Loucy (cell line): ENCODE data around the gene SLC22A14.

Source experiments
- H2AFZ ChIP-seq: fragments of 200-600 bp; sonication (generic); 2 replicates; pipeline ENCODE4 v1.6.0; 2016; ENCODE audit warnings: antibody characterized with exemption, mild to moderate bottlenecking, low read length, moderate library complexity
- H3F3A ChIP-seq: fragments of 200-600 bp; 2 replicates; pipeline ENCODE4 v1.6.0; 2016; ENCODE audit warnings: antibody characterized with exemption, low read depth, mild to moderate bottlenecking
- H3K27me3 ChIP-seq: fragments of 200-600 bp; sonication (generic); 2 replicates; pipeline ENCODE4 v1.6.1; 2014; ENCODE audit warnings: low read length, mild to moderate bottlenecking; ENCODE audit not compliant: insufficient read depth, poor library complexity, severe bottlenecking
- H3K36me3 ChIP-seq: fragments of 200-600 bp; sonication (generic); 2 replicates; pipeline ENCODE4 v1.6.1; 2016; ENCODE audit warnings: low read length; ENCODE audit not compliant: insufficient read depth
- H3K4me1 ChIP-seq: fragments of 200-600 bp; sonication (generic); 2 replicates; pipeline ENCODE4 v1.5.1; 2014; ENCODE audit warnings: low read length, mild to moderate bottlenecking; ENCODE audit not compliant: insufficient read depth, poor library complexity, severe bottlenecking
- H3K4me2 ChIP-seq: fragments of 200-600 bp; sonication (generic); 2 replicates; pipeline ENCODE4 v1.6.0; 2014; ENCODE audit warnings: antibody characterized with exemption, low read length, low read depth, mild to moderate bottlenecking; ENCODE audit not compliant: poor library complexity, severe bottlenecking
- H3K4me3 ChIP-seq: fragments of 200-600 bp; sonication (generic); 2 replicates; pipeline ENCODE4 v1.5.1; 2014; ENCODE audit warnings: low read length, mild to moderate bottlenecking, mixed read lengths; ENCODE audit not compliant: poor library complexity, severe bottlenecking
- H3K79me2 ChIP-seq: fragments of 200-600 bp; sonication (generic); 2 replicates; pipeline ENCODE4 v1.6.1; 2014; ENCODE audit warnings: low read length; ENCODE audit not compliant: insufficient read depth
- H3K9ac ChIP-seq: fragments of 200-600 bp; sonication (generic); 2 replicates; pipeline ENCODE4 v1.6.0; 2014; ENCODE audit warnings: mild to moderate bottlenecking, low read depth, low read length, moderate library complexity; ENCODE audit not compliant: poor library complexity, severe bottlenecking
- H3K9me2 ChIP-seq: fragments of 200-600 bp; sonication (generic); replicated peaks from 2 replicates; pipeline ENCODE4 v1.6.1; 2016; ENCODE audit warnings: low read depth, low read length, mixed read lengths
- H3K9me3 ChIP-seq: fragments of 200-600 bp; sonication (generic); 2 replicates; pipeline ENCODE4 v1.6.1; 2014; ENCODE audit warnings: mild to moderate bottlenecking, antibody characterized with exemption, low read length, low read depth; ENCODE audit not compliant: insufficient read depth
- H4K20me1 ChIP-seq: fragments of 200-600 bp; sonication (generic); 2 replicates; pipeline ENCODE4 v1.6.0; 2014; ENCODE audit warnings: antibody characterized with exemption, low read length, mild to moderate bottlenecking; ENCODE audit not compliant: insufficient read depth, poor library complexity, severe bottlenecking
- EZH2phosphoT487 ChIP-seq: fragments of 200-600 bp; IDR thresholded peaks from 2 replicates; pipeline ENCODE4 v1.6.1; 2018; ENCODE audit warnings: antibody characterized with exemption, mild to moderate bottlenecking, moderate library complexity, borderline replicate concordance
- TF ChIP-seq, protein P1 (sequence below): fragments of 200-600 bp; sonication (generic); conservative IDR thresholded peaks from 2 replicates; pipeline ENCODE4 v1.5.1; 2014; ENCODE audit warnings: mild to moderate bottlenecking, antibody characterized with exemption, low read length

The SLC22A14 gene, protein sequence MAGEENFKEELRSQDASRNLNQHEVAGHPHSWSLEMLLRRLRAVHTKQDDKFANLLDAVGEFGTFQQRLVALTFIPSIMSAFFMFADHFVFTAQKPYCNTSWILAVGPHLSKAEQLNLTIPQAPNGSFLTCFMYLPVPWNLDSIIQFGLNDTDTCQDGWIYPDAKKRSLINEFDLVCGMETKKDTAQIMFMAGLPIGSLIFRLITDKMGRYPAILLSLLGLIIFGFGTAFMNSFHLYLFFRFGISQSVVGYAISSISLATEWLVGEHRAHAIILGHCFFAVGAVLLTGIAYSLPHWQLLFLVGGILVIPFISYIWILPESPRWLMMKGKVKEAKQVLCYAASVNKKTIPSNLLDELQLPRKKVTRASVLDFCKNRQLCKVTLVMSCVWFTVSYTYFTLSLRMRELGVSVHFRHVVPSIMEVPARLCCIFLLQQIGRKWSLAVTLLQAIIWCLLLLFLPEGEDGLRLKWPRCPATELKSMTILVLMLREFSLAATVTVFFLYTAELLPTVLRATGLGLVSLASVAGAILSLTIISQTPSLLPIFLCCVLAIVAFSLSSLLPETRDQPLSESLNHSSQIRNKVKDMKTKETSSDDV

DNA sequence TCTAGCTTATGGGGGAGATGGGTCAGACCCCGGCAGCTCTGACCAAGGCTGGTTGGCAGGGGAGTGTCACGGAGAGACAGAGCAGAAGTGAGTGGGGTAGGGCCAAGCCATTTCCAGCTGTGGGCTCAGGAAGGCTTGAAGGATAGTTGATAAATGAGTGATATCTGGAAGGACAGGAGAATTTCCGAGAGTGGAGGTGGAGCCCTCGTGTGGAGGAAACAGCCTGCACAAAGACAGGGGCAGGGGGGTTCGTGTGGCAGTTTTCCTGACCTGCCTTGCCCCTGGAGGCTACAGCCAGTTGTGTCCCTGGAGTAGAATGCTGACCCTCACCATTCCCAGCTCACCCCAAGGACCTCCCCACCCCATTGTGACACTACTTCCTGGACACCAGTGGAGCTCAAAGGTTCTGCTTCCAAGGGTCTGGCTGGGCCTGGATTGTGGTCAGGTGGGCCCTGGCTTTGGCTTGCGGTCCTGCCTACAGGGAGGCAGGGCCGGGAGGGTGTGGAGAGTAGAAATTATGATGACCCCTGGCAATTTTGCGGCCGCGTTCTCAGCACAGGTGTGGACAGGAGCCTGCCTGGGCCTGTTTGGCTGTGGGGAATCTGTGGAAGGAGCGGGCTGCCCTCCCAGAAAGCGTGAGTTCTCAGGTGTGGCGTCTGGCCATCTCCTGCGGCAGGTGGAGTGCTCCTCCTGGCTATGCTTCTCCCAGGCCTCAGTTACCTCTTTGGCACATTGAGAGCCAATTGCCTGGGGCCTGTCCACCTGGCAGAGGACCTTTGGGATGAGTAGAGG lies at the start of gene SLC22A14:
SLC22A14 (plus strand) TSS at position 400 of the 792 bp plus-strand sequence. CDS start 23,733 bp downstream, outside the sequence.
- H4K20me1 ChIP-seq: no peaks in the 10 kb centered on the region
- no peaks in the 10 kb centered on the region for H3K27me3 ChIP-seq
- no peak within 1 kb of the TSS for H3K9ac ChIP-seq
- H3K36me3 ChIP-seq: no peaks in the 10 kb centered on the region
- no peak within 1 kb of the TSS for H3K4me3 ChIP-seq
- H3K4me2 ChIP-seq: no peak within 1 kb of the TSS
- no peak for TF ChIP-seq EZH2phosphoT487
- TF ChIP-seq, protein P1, sequence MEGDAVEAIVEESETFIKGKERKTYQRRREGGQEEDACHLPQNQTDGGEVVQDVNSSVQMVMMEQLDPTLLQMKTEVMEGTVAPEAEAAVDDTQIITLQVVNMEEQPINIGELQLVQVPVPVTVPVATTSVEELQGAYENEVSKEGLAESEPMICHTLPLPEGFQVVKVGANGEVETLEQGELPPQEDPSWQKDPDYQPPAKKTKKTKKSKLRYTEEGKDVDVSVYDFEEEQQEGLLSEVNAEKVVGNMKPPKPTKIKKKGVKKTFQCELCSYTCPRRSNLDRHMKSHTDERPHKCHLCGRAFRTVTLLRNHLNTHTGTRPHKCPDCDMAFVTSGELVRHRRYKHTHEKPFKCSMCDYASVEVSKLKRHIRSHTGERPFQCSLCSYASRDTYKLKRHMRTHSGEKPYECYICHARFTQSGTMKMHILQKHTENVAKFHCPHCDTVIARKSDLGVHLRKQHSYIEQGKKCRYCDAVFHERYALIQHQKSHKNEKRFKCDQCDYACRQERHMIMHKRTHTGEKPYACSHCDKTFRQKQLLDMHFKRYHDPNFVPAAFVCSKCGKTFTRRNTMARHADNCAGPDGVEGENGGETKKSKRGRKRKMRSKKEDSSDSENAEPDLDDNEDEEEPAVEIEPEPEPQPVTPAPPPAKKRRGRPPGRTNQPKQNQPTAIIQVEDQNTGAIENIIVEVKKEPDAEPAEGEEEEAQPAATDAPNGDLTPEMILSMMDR: peak; percentile 37
- no peaks in the 10 kb centered on the region for H3K9me3 ChIP-seq
- no peak within 1 kb of the TSS for H2AFZ ChIP-seq
- H3K9me2 ChIP-seq: no peaks in the 10 kb centered on the region
- no peaks in the 10 kb centered on the region for H3F3A ChIP-seq
- H3K79me2 ChIP-seq: no peaks in the 10 kb centered on the region
- H3K4me1 ChIP-seq: no peaks in the 10 kb centered on the region

DNA sequence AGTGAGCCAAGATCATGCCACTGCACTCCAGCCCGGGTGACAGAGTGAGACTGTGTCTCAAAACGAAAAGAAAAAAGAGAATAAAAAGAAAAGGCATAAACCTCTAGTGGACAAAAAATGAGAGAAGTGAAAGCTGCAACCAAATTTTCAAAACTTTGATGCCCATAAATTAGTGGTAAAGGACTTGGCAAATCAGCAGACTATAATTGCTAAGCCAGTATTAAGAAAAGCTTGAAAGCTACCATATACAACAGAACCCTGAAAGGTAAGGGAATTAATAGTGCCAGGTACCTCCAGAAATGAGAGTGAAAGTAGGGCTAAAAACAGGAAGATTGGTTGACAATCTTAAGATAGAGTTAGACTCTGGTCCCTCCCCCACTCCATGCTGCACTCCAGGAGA lies 49.4 kb upstream of the SLC22A14 start:
- no peak overlapping the region for H2AFZ ChIP-seq
- H3K4me3 ChIP-seq: no peak overlapping the region
- H3K4me1 ChIP-seq: no peaks in the 10 kb centered on the region
- H3K27me3 ChIP-seq: no peaks in the 10 kb centered on the region
- no peaks in the 10 kb centered on the region for H3K9me2 ChIP-seq
- no peak overlapping the region for H3K4me2 ChIP-seq
- H3K36me3 ChIP-seq: peaks cover 92% of the 10 kb centered on the region
- H4K20me1 ChIP-seq: no peaks in the 10 kb centered on the region
- H3K79me2 ChIP-seq: no peaks in the 10 kb centered on the region
- H3K9ac ChIP-seq: no peak overlapping the region
- H3F3A ChIP-seq: no peaks in the 10 kb centered on the region
- TF ChIP-seq, protein P1: no peak
- TF ChIP-seq EZH2phosphoT487: no peak
- 0 out of 2 replicates have a peak, but pooled peaks cover 5% of the 10 kb centered on the region for H3K9me3 ChIP-seq

DNA sequence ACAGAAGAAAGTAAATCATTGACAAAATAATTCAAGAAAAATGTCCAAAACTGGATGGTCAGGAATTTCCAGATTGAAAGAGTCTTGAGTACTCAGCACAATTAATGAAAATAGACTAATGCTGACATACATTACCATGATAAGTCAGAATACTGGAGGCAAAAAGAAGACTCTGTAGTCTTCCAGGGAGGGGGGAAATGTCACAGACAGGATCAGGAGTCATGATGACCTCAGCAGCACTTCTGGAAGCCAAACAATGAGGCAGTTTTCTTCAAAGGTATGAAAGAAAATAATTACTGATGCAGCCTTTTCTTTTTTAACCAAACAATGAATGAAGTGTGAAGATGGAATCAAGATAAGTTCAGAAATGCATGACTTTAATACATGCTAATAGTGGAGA lies 46.6 kb upstream of the SLC22A14 start:
- H3K36me3 ChIP-seq: peaks cover 96% of the 10 kb centered on the region
- TF ChIP-seq, protein P1: no peak
- no peak for TF ChIP-seq EZH2phosphoT487
- H3K79me2 ChIP-seq: no peaks in the 10 kb centered on the region
- H3K4me3 ChIP-seq: no peak overlapping the region
- H4K20me1 ChIP-seq: no peaks in the 10 kb centered on the region
- no peak overlapping the region for H3K9ac ChIP-seq
- H3K4me1 ChIP-seq: no peaks in the 10 kb centered on the region
- H3K4me2 ChIP-seq: no peak overlapping the region
- H3K9me3 ChIP-seq: peaks cover 17% of the 10 kb centered on the region; the same call in 1 of the 2 replicates
- H3K9me2 ChIP-seq: no peaks in the 10 kb centered on the region
- no peaks in the 10 kb centered on the region for H3K27me3 ChIP-seq
- H3F3A ChIP-seq: no peaks in the 10 kb centered on the region
- H2AFZ ChIP-seq: no peak overlapping the region
